H1 (cell line): ENCODE measurements around the gene PCCA. TPM values are rescaled to one million over a fixed set of nuclear protein-coding genes. Genes with fewer than 3 reads are reported as not detected.

Experiments
- EGR1 ChIP-seq: IDR thresholded peaks from 2 replicates; pipeline ENCODE4 v1.6.1; 2011; ENCODE audit warnings: low read depth, low read length, borderline replicate concordance
- SUZ12 ChIP-seq: fragments of 200-600 bp; sonication (generic); IDR thresholded peaks from 2 replicates; pipeline ENCODE4 v1.6.1; 2012; ENCODE audit warnings: mild to moderate bottlenecking, inconsistent platforms, low read length, moderate library complexity, mixed read lengths
- polyA plus RNA-seq, 7 experiments: library from polyadenylated mRNA; depleted of rRNA in 3 of 7; stranded (reverse) in 5 of 7; unstranded in 2 of 7; fragments of >200 nt in 5 of 7; fragments of 200-250 nt in 2 of 7; gene quantifications; 1 replicate in 5 of 7; 2 replicates in 1 of 7; 4 replicates in 1 of 7; pipeline versions ENCODE4 v1.2.1 to v1.2.3, GENCODE V29; 2011 to 2013; ENCODE audit warnings: missing spikeins in 2 of 7, mixed read lengths in 2 of 7
- total RNA-seq: library from RNA; stranded (reverse); fragmentation: NEBNext Ultra II Directional; extraction: Animal tissue kit (Norgen Biotek cat#: 25700); gene quantifications from 2 replicates; pipeline ENCODE4 v1.2.1, GENCODE V29; 2021

The PCCA gene
- total and polyA plus RNA-seq, 2 of the 8 experiments (the other 6 are each of a cell fraction or from before 2014, with no cell fraction given): 18.4 to 49.8 TPM

- TF ChIP-seq EGR1 (no peak), SUZ12 (no peak)
These were observed 347.2 kb downstream of the PCCA start (continued) for GRCh38 chr13:100436099-100436498.
